Frontal cortex (tissue), 4 donors: ENCODE measurements around the gene TRAPPC3. TPM values are rescaled to one million over a fixed set of nuclear protein-coding genes. Genes with fewer than 3 reads are reported as not detected.
A peak's percentile ranks its signal among the peaks of the same experiment; 100 is the strongest.
"Not testable (repeated sequence)": the region's sequence is repeated elsewhere in the genome, so short reads cannot be mapped to it uniquely, and the experiment has no call there.

ENCODE experiments used
- DNase-seq, 2 donors: peaks; one replicate each; pipeline ENCODE4 v3.0.0; 2012; ENCODE audit warnings: low spot score in 2 of 2
- FAIRE-seq: peaks from 2 replicates; lab custom pipeline; 2012; peaks lifted over from hg19 to GRCh38; lab: Jason Lieb, UNC
- total RNA-seq: library from RNA; depleted of rRNA; stranded (reverse); fragments of >200 nt; gene quantifications from one replicate; pipeline ENCODE4 v1.2.3, GENCODE V29; 2014
- donor health status: control.
- donor health status: control.
- donor health status: control.

Gene TRAPPC3
- total RNA-seq, 1 donor from 2014 or later, result 43.6 TPM

DNA sequence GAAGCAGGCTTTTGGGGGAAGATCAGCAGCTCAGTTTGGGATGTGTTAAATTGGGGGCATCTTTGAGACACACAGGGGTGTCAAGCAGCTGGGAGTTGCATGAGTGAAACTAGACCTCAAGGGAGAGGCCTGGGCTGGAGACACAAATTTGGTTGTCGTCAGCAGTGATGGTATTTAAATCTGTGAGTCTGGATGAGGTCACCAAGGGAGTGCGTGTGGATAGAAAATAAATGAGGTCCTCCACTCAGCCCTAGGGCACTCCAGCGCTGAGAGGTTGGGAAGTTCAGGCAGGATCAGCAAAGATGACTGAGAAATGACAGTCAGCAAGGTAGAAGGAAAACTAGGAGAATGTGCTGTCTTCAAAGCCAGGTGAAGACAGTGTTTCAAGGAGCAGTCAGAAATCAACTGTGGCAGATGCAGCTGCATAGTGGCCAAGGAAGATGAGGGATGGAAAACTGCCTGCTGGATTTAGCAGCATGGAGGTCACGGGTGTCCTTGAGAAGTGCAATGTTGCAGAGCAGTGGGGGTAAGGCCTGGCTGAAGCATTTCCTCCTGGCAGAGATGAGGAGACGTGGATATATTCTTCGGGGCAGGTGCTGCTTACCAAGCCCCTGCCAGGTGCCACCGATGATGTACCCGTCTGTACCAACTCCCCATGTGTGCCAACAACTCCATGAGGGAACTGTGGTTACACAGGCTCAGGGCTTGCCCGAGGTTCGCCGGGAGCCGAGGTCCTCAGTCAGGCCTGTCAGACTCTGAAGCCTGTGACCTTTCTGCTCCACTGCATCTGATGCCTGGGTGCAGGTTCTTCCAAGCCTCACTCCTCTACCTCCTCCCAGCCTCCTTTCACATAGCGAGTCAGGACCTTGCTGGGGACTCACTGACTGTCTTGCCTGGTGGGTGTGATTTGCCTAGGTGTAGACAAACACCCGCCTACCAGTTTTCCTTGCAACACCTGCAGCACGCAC lies 17.9 kb upstream of the TRAPPC3 start:
- DNase-seq, result no peak

GRCh38 chr1:36166136-36166535 lies 16.9 kb upstream of the TRAPPC3 start:
- DNase-seq (no peak), FAIRE-seq (no peak)

More for the DNA sequence above, 17.9 kb upstream of the TRAPPC3 start:
- no peak for FAIRE-seq

DNA sequence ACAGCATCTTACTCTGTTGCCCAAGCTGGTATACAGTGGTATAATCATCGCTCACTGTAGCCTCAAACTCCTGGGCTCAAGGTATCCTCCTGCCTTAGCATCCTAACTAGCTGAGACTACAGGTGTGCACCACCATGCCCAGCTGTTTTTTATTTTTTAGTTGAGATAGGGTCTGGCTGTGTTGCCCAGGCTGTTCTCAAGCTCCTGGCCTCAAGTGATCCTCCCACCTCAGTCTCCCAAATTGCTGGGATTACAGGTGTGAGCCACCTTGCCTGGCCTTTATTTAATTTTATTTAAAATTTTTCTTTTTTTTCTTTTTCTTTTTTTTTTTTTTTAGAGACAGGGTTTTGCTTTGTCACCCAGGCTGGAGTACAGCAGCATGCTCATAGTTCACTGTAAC lies 15.9 kb upstream of the TRAPPC3 start:
- FAIRE-seq, result no peak

DNA sequence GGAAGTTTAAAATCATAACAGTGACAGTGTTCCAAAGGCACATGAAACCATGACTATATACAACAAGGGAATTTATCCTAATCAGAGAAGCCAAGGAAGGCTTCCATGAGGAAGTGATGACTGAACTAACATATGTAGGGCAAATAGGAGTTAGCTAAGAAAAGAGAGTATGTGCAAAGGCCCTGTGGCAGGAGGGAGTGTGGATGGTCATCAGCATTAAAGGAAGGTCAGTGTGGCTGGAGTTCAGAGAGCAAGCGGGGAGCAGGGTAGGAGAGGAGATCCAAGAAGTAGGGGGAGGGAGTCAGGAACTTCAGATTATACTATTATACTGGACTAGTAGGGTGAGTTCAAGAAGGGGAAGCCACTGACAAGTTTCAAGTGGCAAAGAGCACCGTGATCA lies 15.1 kb upstream of the TRAPPC3 start:
- FAIRE-seq (no peak), DNase-seq (no peak)

More for the DNA sequence above, 15.9 kb upstream of the TRAPPC3 start:
- DNase-seq, result no peak

- FAIRE-seq (no peak), DNase-seq (no peak)
These were observed 14.1 kb upstream of the TRAPPC3 start for GRCh38 chr1:36163426-36163825.

DNA sequence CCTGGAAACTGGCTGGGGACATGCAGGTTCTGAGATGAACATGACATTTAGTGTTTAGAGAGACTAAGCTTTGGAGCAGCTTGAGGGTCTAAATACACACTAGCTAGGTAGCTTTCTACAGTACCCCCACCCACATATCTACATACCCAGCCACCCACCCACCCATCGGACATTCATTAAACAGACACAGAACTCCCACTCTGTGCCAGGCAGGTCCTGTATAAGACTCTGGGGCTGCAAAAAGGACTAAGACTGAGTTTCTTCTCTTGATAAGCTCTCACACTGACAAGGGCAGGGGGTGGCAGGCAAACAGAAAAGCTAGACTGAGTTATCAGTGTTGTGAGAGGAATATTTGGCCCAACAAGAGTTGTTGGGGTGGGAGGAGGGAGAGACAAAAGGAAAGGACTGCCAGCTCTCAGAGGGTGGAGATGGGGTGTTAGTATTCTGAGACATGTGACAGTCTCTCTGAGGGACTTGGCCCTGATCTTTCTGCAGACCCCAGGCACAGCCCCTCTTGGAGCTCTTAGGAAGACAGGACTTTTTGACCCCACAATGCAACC lies 13.5 kb upstream of the TRAPPC3 start:
- FAIRE-seq, result no peak
- no peak for DNase-seq

DNA sequence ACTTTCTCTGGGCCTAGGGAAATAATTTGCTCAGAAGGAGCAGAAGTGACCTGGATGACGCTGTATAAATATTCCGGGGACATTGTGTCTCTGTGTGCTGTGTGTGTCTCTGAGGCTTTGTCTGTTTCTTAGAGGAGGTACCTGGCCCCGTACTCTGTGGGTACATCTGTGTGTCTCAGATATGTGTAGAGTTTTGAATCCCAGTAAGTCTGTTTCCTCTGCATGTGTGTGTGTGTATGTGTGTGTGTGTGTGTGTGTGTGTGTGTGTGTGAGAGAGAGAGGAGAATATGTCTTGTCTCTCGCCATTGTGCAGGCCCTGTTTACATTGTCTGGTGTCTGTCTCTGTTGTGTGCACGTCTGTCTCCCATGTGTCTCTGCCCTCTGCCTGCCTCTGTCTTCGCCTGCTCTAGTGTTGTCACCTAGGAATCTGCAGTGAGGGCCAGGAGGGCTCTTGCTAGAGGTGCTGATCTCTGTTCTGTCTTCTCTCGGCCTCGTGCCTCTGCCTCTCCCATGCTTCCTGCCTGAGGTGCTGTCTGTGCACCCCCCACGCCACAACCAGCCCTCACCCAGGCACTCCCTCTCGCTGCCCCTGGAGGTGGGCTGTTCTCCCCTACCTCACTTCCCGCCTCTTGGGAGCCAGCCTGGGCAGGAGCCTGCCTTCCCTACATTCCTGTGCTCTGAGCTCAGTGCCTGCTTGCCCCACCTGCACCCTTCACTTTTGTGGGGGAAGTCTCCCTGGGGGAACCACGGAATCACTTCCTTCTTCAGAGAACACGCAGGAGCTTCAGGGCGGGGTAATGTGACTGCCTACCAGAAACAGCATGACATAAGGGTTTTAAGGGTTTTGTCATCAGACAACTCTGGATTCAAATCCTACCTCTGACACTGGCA lies 12.6 kb upstream of the TRAPPC3 start:
- no peak for DNase-seq
- FAIRE-seq, result no peak

GRCh38 chr1:36160949-36161485 lies 11.7 kb upstream of the TRAPPC3 start:
- DNase-seq, result no peak
- no peak for FAIRE-seq

DNA sequence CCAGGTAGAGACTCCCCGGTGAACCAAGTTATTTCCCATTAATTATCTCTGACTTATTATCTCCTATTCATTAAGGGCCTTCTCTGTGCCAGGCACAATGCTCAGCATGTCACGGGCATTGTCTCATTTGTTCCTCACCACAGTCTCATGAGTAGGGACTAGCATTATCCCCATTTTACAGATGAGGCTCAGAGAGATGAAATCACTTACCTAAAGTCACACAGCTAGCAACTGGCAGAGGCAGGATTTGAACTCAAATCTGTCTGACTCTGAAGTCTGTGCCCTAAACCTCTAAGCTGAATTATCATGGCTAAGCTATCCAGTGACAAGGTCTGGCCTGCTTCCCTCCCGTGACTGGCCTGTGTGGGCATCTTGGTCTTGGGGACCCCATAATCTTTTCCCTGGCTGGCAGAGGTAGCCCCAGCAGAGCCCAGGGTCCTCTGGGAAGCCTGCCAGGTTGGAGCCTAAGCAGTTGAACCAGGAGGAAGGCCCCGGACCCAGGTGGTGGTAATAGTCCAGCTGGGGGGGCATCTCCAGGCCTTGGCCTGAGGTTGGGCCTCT lies 11.2 kb upstream of the TRAPPC3 start:
- no peak for DNase-seq
- FAIRE-seq, result no peak

GRCh38 chr1:36159614-36160387 lies 10.5 kb upstream of the TRAPPC3 start:
- FAIRE-seq (no peak), DNase-seq (no peak)

- not testable (repeated sequence) for FAIRE-seq, DNase-seq
These were observed 9.6 kb upstream of the TRAPPC3 start for GRCh38 chr1:36158827-36159252.

DNA sequence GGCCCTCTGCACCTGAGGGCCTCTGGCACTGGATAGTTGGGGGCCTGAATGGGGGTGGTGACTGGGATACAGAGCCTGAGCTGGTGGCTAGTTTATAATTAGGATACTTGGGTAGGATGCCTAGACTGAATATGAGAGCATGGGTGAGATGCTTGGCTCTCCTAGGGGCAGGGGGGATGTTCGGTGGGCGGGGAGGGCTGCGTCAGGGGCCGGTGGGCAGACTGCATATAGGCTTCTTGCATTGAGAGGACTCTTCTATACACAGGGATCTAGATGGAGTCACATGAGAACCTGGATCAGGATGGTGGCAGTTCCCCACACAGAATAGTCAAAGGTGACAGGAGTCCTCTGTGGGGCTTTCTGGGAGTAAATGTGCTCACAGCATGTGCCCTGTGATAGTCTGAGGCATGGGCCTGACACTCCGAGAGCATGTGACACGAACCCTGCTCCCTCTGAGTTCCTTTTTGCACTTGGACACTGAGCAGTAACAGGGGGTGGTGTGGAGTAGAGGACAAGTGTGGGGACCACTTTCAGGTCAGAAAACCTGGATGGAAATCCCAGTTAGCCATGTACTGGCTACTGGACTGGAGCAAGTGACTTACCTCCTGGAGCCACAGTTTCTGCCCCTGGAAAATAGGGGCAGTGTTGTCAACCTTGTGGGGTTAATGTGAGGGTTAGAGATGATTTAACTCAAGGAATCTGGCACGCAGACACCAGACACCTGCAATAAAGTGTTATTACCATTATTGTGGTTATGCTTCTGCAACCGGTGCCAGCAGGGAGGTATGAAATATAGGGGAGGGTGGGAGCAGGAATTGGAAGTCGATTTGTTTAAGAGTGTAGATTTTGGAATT lies 8.9 kb upstream of the TRAPPC3 start:
- DNase-seq (no peak), FAIRE-seq (no peak)

DNA sequence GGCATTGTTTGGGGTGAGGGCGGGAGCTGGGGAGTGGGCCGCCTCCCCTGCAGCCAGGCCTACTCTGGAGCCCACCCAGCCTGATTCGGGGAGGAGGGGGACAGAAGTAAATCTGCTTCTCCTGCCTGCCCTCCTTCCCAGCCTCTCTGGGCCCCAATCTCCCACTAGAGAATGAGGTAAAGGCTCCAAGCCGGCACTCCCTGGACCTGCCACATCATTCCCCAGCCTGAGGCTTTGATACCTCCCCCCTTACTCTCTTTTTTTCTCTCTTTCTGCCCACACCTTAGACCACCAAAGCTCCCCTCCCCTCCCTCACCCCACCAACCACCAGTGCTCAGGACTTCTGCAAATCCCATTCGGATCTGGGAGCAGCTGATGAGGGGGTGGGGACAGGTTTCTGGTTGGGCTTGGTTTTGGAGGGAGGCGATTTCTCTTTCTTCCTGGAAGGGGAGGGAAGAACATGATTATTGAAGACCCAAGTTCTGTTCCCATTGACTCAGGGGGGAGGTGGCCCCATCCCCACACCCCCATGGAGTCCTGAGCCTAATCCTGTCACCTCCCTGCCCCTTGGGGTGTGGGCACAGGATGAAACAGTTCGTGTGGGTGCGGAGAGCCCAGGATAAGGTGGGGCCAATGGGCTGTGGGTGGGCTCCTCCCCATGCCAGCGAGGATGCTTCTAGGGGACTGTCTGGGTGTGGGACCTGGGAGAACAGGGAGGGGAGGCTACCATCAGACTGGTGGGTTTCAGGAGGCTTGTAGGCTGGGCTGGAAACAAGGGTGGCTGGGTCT lies 8.0 kb upstream of the TRAPPC3 start:
- FAIRE-seq, result no peak
- DNase-seq, result no peak

DNA sequence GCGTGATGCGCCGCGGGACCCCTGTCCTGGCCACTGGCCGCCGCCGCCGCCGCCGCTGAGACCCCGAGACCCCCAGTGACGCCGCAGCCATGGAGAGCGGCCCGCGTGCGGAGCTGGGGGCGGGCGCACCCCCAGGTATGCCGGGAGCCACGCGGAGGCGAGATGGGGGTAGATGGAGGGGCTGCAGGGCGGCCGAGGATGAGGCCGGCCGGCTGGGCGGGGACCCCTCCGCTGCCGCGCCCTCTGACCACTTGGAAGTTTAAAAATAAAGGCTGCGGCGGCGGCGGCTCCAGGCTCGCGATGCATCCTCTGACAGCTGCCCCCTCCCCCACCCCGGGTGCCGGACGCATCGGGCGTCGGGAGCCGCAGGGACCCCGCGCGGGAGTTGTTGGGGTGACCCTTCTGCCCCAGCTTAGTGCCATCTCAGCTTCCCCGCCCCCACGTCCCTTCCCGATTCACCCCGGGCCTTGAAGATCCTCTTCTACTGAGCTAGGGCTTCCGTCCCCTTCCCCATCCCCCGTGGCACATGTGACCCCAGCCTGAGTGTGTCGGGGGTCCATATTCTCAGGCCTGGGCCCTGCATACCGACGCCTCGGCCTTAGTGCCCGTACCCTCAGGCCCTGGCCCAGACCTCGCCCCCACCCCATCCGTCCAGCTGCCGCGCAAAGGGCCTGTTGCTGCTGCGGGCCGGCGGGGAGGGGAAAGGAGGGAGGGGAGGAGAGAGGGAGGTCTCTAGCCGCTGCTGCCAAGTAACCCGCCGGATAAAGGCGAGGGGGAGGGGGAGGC lies 7.2 kb upstream of the TRAPPC3 start:
- peak; percentile 58 to 68 for DNase-seq
- no peak for FAIRE-seq

GRCh38 chr1:36155408-36156328 lies 6.4 kb upstream of the TRAPPC3 start, which contains the start of gene MAP7D1:
TSS of gene MAP7D1 (plus strand) at chr1:36156160. CDS start at chr1:36156418, 258 bp downstream.
- DNase-seq (peak; percentile 86 to 89), FAIRE-seq (no peak)
